Measurements from ENCODE around the gene CSF3R.

Gene CSF3R

GRCh38 chr1:36440646-36441045, 42.1 kb downstream of the CSF3R start:
- TF ChIP-seq GATA2 (IDR thresholded peaks at IDR 0.05; ENCODE audit: low read depth, low read length) = no peak
- no peak for TF ChIP-seq GATA3 (IDR thresholded peaks at IDR 0.05; ENCODE audit: low read depth, low read length)

GRCh38 chr1:36440044-36440443, 42.7 kb downstream of the CSF3R start:
- TF ChIP-seq GATA3 (IDR thresholded peaks at IDR 0.05; ENCODE audit: low read depth, low read length) = no peak
- no peak for TF ChIP-seq GATA2 (IDR thresholded peaks at IDR 0.05; ENCODE audit: low read depth, low read length)

GRCh38 chr1:36438715-36439114, 44.0 kb downstream of the CSF3R start:
- TF ChIP-seq GATA3 (IDR thresholded peaks at IDR 0.05; ENCODE audit: low read depth, low read length) = no peak
- TF ChIP-seq GATA2 (IDR thresholded peaks at IDR 0.05; ENCODE audit: low read depth, low read length) = no peak

GRCh38 chr1:36436821-36437220, 45.9 kb downstream of the CSF3R start:
- no peak for TF ChIP-seq GATA3 (IDR thresholded peaks at IDR 0.05; ENCODE audit: low read depth, low read length)
- TF ChIP-seq GATA2 (IDR thresholded peaks at IDR 0.05; ENCODE audit: low read depth, low read length) = no peak

- TF ChIP-seq GATA3 (IDR thresholded peaks at IDR 0.05; ENCODE audit: low read depth, low read length) = no peak
- TF ChIP-seq GATA2 (IDR thresholded peaks at IDR 0.05; ENCODE audit: low read depth, low read length) = no peak
These were observed 49.6 kb downstream of the CSF3R start for GRCh38 chr1:36433102-36433501.

- TF ChIP-seq GATA3 (IDR thresholded peaks at IDR 0.05; ENCODE audit: low read depth, low read length) (no peak), GATA2 (IDR thresholded peaks at IDR 0.05; ENCODE audit: low read depth, low read length) (no peak)
These were observed 50.1 kb downstream of the CSF3R start for GRCh38 chr1:36432616-36433015.

- TF ChIP-seq GATA2 (IDR thresholded peaks at IDR 0.05; ENCODE audit: low read depth, low read length) (no peak), GATA3 (IDR thresholded peaks at IDR 0.05; ENCODE audit: low read depth, low read length) (no peak)
These were observed 56.9 kb downstream of the CSF3R start for GRCh38 chr1:36425791-36426190.

- TF ChIP-seq GATA2 (IDR thresholded peaks at IDR 0.05; ENCODE audit: low read depth, low read length) = no peak
- no peak for TF ChIP-seq GATA3 (IDR thresholded peaks at IDR 0.05; ENCODE audit: low read depth, low read length)
These were observed 61.1 kb downstream of the CSF3R start for GRCh38 chr1:36421649-36422048.

GRCh38 chr1:36420836-36421317, 61.8 kb downstream of the CSF3R start:
- TF ChIP-seq GATA3 (IDR thresholded peaks at IDR 0.05; ENCODE audit: low read depth, low read length) (no peak), GATA2 (IDR thresholded peaks at IDR 0.05; ENCODE audit: low read depth, low read length) (no peak)

GRCh38 chr1:36420409-36420808, 62.3 kb downstream of the CSF3R start:
- TF ChIP-seq GATA2 (IDR thresholded peaks at IDR 0.05; ENCODE audit: low read depth, low read length) (no peak), GATA3 (IDR thresholded peaks at IDR 0.05; ENCODE audit: low read depth, low read length) (no peak)

GRCh38 chr1:36419569-36419968, 63.1 kb downstream of the CSF3R start:
- TF ChIP-seq GATA2 (IDR thresholded peaks at IDR 0.05; ENCODE audit: low read depth, low read length) (no peak), GATA3 (IDR thresholded peaks at IDR 0.05; ENCODE audit: low read depth, low read length) (no peak)

- TF ChIP-seq GATA2 (IDR thresholded peaks at IDR 0.05; ENCODE audit: low read depth, low read length) = no peak
- TF ChIP-seq GATA3 (IDR thresholded peaks at IDR 0.05; ENCODE audit: low read depth, low read length) = no peak
These were observed 63.6 kb downstream of the CSF3R start for GRCh38 chr1:36419140-36419539.

- TF ChIP-seq GATA2 (IDR thresholded peaks at IDR 0.05; ENCODE audit: low read depth, low read length) = no peak
- TF ChIP-seq GATA3 (IDR thresholded peaks at IDR 0.05; ENCODE audit: low read depth, low read length) = no peak
These were observed 64.8 kb downstream of the CSF3R start for GRCh38 chr1:36417931-36418330.

All from SH-SY5Y (cell line).